ENCODE data around the gene KIF27.
"Not testable (repeated sequence)": the region's sequence is repeated elsewhere in the genome, so short reads cannot be mapped to it uniquely, and the experiment has no call there.

DNA sequence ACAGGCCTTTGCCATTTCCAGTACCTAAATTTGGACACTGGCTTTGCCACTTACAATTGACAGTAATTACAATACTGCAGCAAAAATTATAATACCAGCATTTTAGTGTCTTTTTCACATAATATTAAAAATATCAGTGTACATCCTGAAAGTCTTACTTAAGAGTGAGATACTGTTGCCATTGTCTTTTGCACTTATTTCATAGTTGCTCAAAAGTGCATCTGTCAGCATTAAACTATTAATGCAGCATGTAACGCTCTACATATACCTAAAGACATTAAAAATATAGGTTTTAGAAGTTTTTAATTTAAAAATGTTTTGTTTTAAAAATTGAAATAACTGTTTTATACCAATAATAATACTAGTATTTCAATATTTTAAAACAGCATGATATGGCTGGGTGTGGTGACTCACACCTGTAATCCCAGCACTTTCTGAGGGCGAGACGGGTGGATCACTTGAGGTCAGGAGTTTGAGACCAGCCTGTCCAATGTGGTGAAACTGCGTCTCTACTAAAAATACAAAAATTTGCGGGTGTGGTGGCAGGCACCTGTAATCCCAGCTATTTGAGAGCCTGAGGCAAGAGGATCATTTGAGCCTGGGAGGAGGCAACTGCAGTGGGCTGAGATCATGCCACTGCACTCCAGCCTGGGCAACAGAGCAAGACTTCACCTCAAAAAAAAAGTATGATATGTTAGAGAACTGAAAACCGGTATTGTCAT is 39.4 kb downstream of the KIF27 start:
- TF ChIP-seq, protein P1, sequence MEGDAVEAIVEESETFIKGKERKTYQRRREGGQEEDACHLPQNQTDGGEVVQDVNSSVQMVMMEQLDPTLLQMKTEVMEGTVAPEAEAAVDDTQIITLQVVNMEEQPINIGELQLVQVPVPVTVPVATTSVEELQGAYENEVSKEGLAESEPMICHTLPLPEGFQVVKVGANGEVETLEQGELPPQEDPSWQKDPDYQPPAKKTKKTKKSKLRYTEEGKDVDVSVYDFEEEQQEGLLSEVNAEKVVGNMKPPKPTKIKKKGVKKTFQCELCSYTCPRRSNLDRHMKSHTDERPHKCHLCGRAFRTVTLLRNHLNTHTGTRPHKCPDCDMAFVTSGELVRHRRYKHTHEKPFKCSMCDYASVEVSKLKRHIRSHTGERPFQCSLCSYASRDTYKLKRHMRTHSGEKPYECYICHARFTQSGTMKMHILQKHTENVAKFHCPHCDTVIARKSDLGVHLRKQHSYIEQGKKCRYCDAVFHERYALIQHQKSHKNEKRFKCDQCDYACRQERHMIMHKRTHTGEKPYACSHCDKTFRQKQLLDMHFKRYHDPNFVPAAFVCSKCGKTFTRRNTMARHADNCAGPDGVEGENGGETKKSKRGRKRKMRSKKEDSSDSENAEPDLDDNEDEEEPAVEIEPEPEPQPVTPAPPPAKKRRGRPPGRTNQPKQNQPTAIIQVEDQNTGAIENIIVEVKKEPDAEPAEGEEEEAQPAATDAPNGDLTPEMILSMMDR (IDR thresholded peaks at IDR 0.05), result not testable (repeated sequence)
- not testable (repeated sequence) for TF ChIP-seq POLR2A, POLR2AphosphoS5 (IDR thresholded peaks at IDR 0.05)

All from prostate gland (tissue), 2 donors.